Endothelial cell of umbilical vein (primary cell): ENCODE measurements around the gene DOCK6. TPM values are rescaled to one million over a fixed set of nuclear protein-coding genes. Genes with fewer than 3 reads are reported as not detected.
A peak's percentile ranks its signal among the peaks of the same experiment; 100 is the strongest.

Experiments used
- BruUV-seq: library from RNA; stranded (reverse); fragments of 400-500 nt; replicated peaks from 2 replicates; lab custom pipeline; 2021; lab: Mats Ljungman, UMichigan
- CTCF ChIA-PET: fragments of 300-600, 350-600 bp; sonication (Branson Sonifier 250); formaldehyde crosslinking; loops from one replicate; lab custom pipeline; 2021; ENCODE audit warnings: antibody characterized with exemption, inconsistent platforms; lab: Charles Lee
- POLR2A ChIA-PET: fragments of 300-600, 350-600 bp; sonication (Branson Sonifier 250); formaldehyde crosslinking; loops from one replicate; lab custom pipeline; 2021; ENCODE audit warnings: antibody characterized with exemption, inconsistent platforms; lab: Charles Lee
- DNase-seq: peaks from one replicate; pipeline ENCODE4 v3.0.0-alpha.2; 2011; ENCODE audit warnings: low read depth, low spot score
- FAIRE-seq: peaks from 2 replicates; lab custom pipeline; 2011; peaks lifted over from hg19 to GRCh38; lab: Jason Lieb, UNC
- H2AFZ ChIP-seq: 2 replicates; pipeline ENCODE4 v1.6.0; 2012; ENCODE audit warnings: low read depth, low read length, control low read depth, inconsistent platforms
- H3K27ac ChIP-seq: 2 replicates; pipeline ENCODE4 v1.5.1; 2011; ENCODE audit warnings: low read depth, mild to moderate bottlenecking, control low read depth, low read length, moderate library complexity; ENCODE audit not compliant: insufficient read depth
- H3K27me3 ChIP-seq, 2 experiments: 2 replicates each; pipeline versions ENCODE4 v1.6.0 to v1.6.1; 2011; ENCODE audit warnings: low read length in 2 of 2, mixed read lengths in 1 of 2; ENCODE audit not compliant: control insufficient read depth in 2 of 2, insufficient read depth in 2 of 2
- H3K36me3 ChIP-seq, 2 experiments: 2 replicates in 1 of 2; 3 replicates in 1 of 2; pipeline ENCODE4 v1.5.1; 2011; ENCODE audit warnings: low read length in 2 of 2, mild to moderate bottlenecking in 1 of 2, moderate library complexity in 1 of 2; ENCODE audit not compliant: control insufficient read depth in 2 of 2, insufficient read depth in 2 of 2; ENCODE audit errors: extremely low read depth in 1 of 2
- H3K4me1 ChIP-seq: 3 replicates; pipeline ENCODE4 v1.5.1; 2011; ENCODE audit warnings: mild to moderate bottlenecking, low read length; ENCODE audit not compliant: control insufficient read depth, insufficient read depth; ENCODE audit errors: extremely low read depth
- H3K4me2 ChIP-seq: 2 replicates; pipeline ENCODE4 v1.6.1; 2011; ENCODE audit warnings: low read length, control low read depth, mixed read lengths; ENCODE audit not compliant: insufficient read depth
- H3K4me3 ChIP-seq, 3 experiments: fragments of 200-600 bp in 1 of 3; sonication (generic), shearing (Covaris generic) in 1 of 3; replicated peaks in 1 of 3; 2 replicates each; pipeline ENCODE4 v1.5.1; 2011 to 2016; ENCODE audit warnings: control low read depth in 3 of 3, low read length in 3 of 3, mild to moderate bottlenecking in 2 of 3, inconsistent platforms in 1 of 3, low read depth in 1 of 3, moderate library complexity in 1 of 3; ENCODE audit not compliant: insufficient read depth in 1 of 3
- H3K79me2 ChIP-seq: 2 replicates; pipeline ENCODE4 v1.6.0; 2012; ENCODE audit warnings: low read length, inconsistent platforms; ENCODE audit not compliant: control insufficient read depth, insufficient read depth
- H3K9ac ChIP-seq: replicated peaks from 2 replicates; pipeline ENCODE3; 2011; ENCODE audit warnings: low read length, control low read depth; ENCODE audit not compliant: insufficient read depth; ENCODE audit errors: extremely low read depth
- H3K9me1 ChIP-seq: replicated peaks from 3 replicates; pipeline ENCODE4 v1.6.0; 2011; ENCODE audit warnings: mild to moderate bottlenecking, low read length; ENCODE audit not compliant: control insufficient read depth, insufficient read depth; ENCODE audit errors: extremely low read depth
- H3K9me3 ChIP-seq: replicated peaks from 2 replicates; pipeline ENCODE4 v1.5.1; 2012; ENCODE audit warnings: low read length, inconsistent platforms; ENCODE audit not compliant: control insufficient read depth, insufficient read depth
- H4K20me1 ChIP-seq: replicated peaks from 2 replicates; pipeline ENCODE3; 2011; ENCODE audit warnings: mild to moderate bottlenecking, low read length; ENCODE audit not compliant: control insufficient read depth, insufficient read depth; ENCODE audit errors: extremely low read depth
- CTCF ChIP-seq, 2 donors: IDR thresholded peaks; 1 replicate in 1 of 2; 2 replicates in 1 of 2; pipeline ENCODE4 v1.5.1; 2011; ENCODE audit warnings: low read length in 2 of 2, mild to moderate bottlenecking in 2 of 2, moderate library complexity in 2 of 2, control low read depth in 1 of 2, inconsistent platforms in 1 of 2, low read depth in 1 of 2; ENCODE audit not compliant: insufficient read depth in 1 of 2; ENCODE audit errors: extremely low read depth in 1 of 2
- FOS ChIP-seq: IDR thresholded peaks from 2 replicates; pipeline ENCODE4 v1.6.1; 2011; ENCODE audit warnings: mild to moderate bottlenecking, low read length, moderate library complexity, borderline replicate concordance; ENCODE audit not compliant: insufficient read depth
- GATA2 ChIP-seq: IDR thresholded peaks from 2 replicates; pipeline ENCODE4 v1.7.0; 2011; ENCODE audit warnings: low read depth, mild to moderate bottlenecking, moderate library complexity, mixed read lengths, low read length; ENCODE audit not compliant: insufficient read length, insufficient read depth
- MYC ChIP-seq: IDR thresholded peaks from one replicate; pipeline ENCODE4 v1.6.1; 2011; ENCODE audit warnings: mild to moderate bottlenecking, low read depth, low read length
- POLR2A ChIP-seq: IDR thresholded peaks from 2 replicates; pipeline ENCODE4 v1.6.1; 2012; ENCODE audit warnings: low read depth, mild to moderate bottlenecking, control low read depth, low read length
- POLR2AphosphoS5 ChIP-seq: IDR thresholded peaks from 2 replicates; pipeline ENCODE4 v1.6.1; 2012; ENCODE audit warnings: low read depth, mild to moderate bottlenecking, control low read depth, low read length, moderate library complexity; ENCODE audit not compliant: insufficient read depth
- dilution Hi-C: fragments of 300-500 bp; cut with MboI; formaldehyde crosslinking; loops from one replicate; pipeline ENCODE4 v1.15.0; 2019; ENCODE audit warnings: low sequenced_read_pairs; ENCODE audit not compliant: extremely low pct_ligation_motif_present
- intact Hi-C: fragments of 100-400 bp; cut with micrococcal nuclease; formaldehyde crosslinking; loops from one replicate; pipeline ENCODE4 v1.10.0; 2022
- polyA plus RNA-seq, 4 experiments: library from polyadenylated mRNA; depleted of rRNA in 3 of 4; stranded (reverse) in 3 of 4; unstranded in 1 of 4; fragments of >200 nt; gene quantifications; 2 replicates each; pipeline versions ENCODE4 v1.2.1 to v1.2.3, GENCODE V29; 2011 to 2012; ENCODE audit warnings: missing spikeins in 1 of 4
- total RNA-seq: library from RNA; stranded (reverse); gene quantifications from 2 replicates; pipeline ENCODE4 v1.2.3, GENCODE V29; 2021
- TF ChIP-seq, protein P1 (sequence below): IDR thresholded peaks from 2 replicates; pipeline ENCODE4 v1.6.1; 2011; ENCODE audit not compliant: insufficient read depth, insufficient read length

The DOCK6 gene
- total and polyA plus RNA-seq, 2 donors (not counting 3 experiments of a cell fraction or from before 2014, with no cell fraction given), result 126 to 334 TPM

- no peaks in the 10 kb centered on the region for H3K9me3 ChIP-seq
- H3K9me1 ChIP-seq, result no peaks in the 10 kb centered on the region
- H3K27me3 ChIP-seq, result no peaks in the 10 kb centered on the region
- no peak overlapping the region for H3K9ac ChIP-seq
- POLR2A ChIA-PET, result interaction anchor here (0.7 kb wide), 1 partner anchor 14 kb away, joined by 3 read pairs; no protein-coding TSS in a partner anchor
- peak; percentile 90 for DNase-seq
- TF ChIP-seq POLR2AphosphoS5 (peak; percentile 79), FOS (no peak), CTCF (IDR thresholded peaks at IDR 0.05; ENCODE audit: extremely low read depth in 1 of 2, insufficient read depth in 1 of 2, low read depth in 1 of 2, low read length in 2 of 2) (peak; percentile 72 to 93), MYC (no peak), POLR2A (peak; percentile 73), GATA2 (no peak)
- TF ChIP-seq, protein P1, sequence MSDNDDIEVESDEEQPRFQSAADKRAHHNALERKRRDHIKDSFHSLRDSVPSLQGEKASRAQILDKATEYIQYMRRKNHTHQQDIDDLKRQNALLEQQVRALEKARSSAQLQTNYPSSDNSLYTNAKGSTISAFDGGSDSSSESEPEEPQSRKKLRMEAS, result peak; percentile 21
- no peak overlapping the region for H3K4me2 ChIP-seq
- H2AFZ ChIP-seq, result no peak overlapping the region
- dilution Hi-C loops (no loop called here), intact Hi-C loops (loop anchor here (1.0 to 5.0 kb wide), 6 partner anchors 10 to 344 kb away; no protein-coding TSS in a partner anchor)
- CTCF ChIA-PET, result interaction anchor here (0.6 to 4.2 kb wide), 24 partner anchors 9 to 1416 kb away, joined by 3 to 49 read pairs (median 4); no protein-coding TSS in a partner anchor
- H3K79me2 ChIP-seq, result no peaks in the 10 kb centered on the region
- peak; percentile 98 for FAIRE-seq
- H3K36me3 ChIP-seq, result peaks cover 19 to 51% of the 10 kb centered on the region in 2 experiments
- no peak overlapping the region for H3K4me3 ChIP-seq
- peaks cover 5% of the 10 kb centered on the region for H3K4me1 ChIP-seq
- no peak overlapping the region for H3K27ac ChIP-seq
- BruUV-seq, result no TSS peak
- H4K20me1 ChIP-seq, result no peaks in the 10 kb centered on the region
Observed at GRCh38 chr19:11242864-11243797, 19.2 kb downstream of the DOCK6 start.
